DOHH2 (cell line): Measurements from ENCODE around the gene CSF1.

Experiments
- CTCF ChIP-seq: fragments of 200-600 bp; sonication (generic); IDR thresholded peaks from one replicate; pipeline ENCODE4 v1.5.1; 2014; ENCODE audit warnings: antibody characterized with exemption, mild to moderate bottlenecking, low read depth, low read length; ENCODE audit not compliant: poor library complexity, severe bottlenecking
- EZH2phosphoT487 ChIP-seq: fragments of 200-600 bp; sonication (generic); IDR thresholded peaks from 2 replicates; pipeline ENCODE4 v1.6.1; 2017; ENCODE audit warnings: borderline replicate concordance, mild to moderate bottlenecking, antibody characterized with exemption, low read length, moderate library complexity, mixed read lengths

- TF ChIP-seq CTCF (no peak), EZH2phosphoT487 (no peak)
Measured at GRCh38 chr1:109886827-109887226, 23.8 kb upstream of the CSF1 start.
